ES-I3 (cell line): ENCODE measurements around the gene DNER.
"Not testable (repeated sequence)": the region's sequence is repeated elsewhere in the genome, so short reads cannot be mapped to it uniquely, and the experiment has no call there.

Source experiments
- H3K36me3 ChIP-seq: 2 replicates; pipeline ENCODE4 v1.6.1; 2013; ENCODE audit warnings: mild to moderate bottlenecking, low read length, control low read depth, moderate library complexity; ENCODE audit not compliant: insufficient read depth
- H3K4me1 ChIP-seq: 2 replicates; pipeline ENCODE4 v1.6.1; 2013; ENCODE audit warnings: mild to moderate bottlenecking, control low read depth, low read length; ENCODE audit not compliant: insufficient read depth
- H3K9ac ChIP-seq: 2 replicates; pipeline ENCODE4 v1.6.1; 2013; ENCODE audit warnings: low read depth, mild to moderate bottlenecking, low read length, moderate library complexity
- H3K9me3 ChIP-seq: 2 replicates; pipeline ENCODE4 v1.6.1; 2013; ENCODE audit warnings: mild to moderate bottlenecking, low read length, moderate library complexity; ENCODE audit not compliant: control insufficient read depth, insufficient read depth

Gene DNER

DNA sequence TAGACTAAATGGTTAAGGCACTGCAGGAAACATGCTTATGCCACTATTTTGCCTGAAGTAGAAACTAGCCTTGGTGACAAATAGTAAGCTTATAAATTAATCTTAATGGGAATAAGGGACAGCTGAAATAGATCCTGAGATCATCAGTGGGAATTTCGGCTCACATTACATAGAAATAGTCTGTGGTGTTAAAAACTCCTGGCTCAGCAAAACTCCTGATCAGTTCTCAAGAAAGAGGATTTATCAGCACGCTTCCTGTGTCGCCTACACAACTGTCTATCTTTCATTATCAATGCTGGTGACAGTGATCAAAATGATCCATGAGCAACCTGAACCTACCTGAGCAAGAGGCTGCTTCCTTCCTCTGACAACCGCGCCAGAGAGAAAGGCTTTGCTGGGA is 17.0 kb upstream of the DNER start:
- peaks cover 29% of the 10 kb centered on the region for H3K4me1 ChIP-seq
- H3K9me3 ChIP-seq, result no peaks in the 10 kb centered on the region
- no peaks in the 10 kb centered on the region for H3K36me3 ChIP-seq
- no peak overlapping the region for H3K9ac ChIP-seq

DNA sequence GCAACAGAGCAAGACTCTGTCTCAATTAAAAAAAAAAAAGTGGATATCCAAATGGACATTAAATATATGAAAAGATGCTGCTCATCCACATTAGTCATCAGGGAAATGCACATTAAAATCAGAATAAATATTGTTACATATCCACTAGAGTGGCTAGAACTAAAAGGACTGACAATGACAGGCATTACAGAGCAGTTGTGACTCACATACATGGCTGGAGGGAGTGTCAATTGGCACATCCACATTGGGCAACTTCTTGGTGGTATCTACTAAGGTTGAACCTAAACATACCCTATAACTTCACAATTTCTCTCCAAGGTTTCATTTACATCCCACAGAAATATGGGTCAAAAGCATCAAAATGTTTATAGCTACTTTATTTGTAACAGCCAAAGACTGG is 14.0 kb upstream of the DNER start:
- H3K36me3 ChIP-seq, result no peaks in the 10 kb centered on the region
- no peaks in the 10 kb centered on the region for H3K9me3 ChIP-seq
- H3K4me1 ChIP-seq, result peaks cover 15% of the 10 kb centered on the region
- H3K9ac ChIP-seq, result no peak overlapping the region

DNA sequence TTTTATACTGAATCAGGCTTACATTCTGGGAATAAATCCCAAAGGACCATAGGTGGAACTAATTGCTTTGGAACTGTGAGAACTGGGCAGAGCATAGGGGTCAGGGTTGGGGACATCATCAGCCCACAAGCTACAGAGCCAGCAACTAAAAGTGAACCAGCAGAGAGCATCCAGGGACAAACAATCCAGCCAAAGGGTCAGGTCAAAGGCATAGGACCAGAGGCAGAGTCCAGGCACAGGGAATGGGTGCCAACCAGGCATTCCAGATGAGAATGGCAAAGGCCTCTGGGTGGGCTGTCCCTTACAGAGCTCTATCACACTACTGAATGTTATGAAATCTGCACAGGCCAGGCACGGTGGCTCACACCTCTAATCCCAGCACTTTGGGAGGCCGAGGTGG is 12.3 kb upstream of the DNER start:
- Histone ChIP-seq H3K36me3 (no peaks in the 10 kb centered on the region), H3K4me1 (0 out of 2 replicates have a peak, but pooled peaks cover 6% of the 10 kb centered on the region), H3K9me3 (no peaks in the 10 kb centered on the region), H3K9ac (no peak overlapping the region)

DNA sequence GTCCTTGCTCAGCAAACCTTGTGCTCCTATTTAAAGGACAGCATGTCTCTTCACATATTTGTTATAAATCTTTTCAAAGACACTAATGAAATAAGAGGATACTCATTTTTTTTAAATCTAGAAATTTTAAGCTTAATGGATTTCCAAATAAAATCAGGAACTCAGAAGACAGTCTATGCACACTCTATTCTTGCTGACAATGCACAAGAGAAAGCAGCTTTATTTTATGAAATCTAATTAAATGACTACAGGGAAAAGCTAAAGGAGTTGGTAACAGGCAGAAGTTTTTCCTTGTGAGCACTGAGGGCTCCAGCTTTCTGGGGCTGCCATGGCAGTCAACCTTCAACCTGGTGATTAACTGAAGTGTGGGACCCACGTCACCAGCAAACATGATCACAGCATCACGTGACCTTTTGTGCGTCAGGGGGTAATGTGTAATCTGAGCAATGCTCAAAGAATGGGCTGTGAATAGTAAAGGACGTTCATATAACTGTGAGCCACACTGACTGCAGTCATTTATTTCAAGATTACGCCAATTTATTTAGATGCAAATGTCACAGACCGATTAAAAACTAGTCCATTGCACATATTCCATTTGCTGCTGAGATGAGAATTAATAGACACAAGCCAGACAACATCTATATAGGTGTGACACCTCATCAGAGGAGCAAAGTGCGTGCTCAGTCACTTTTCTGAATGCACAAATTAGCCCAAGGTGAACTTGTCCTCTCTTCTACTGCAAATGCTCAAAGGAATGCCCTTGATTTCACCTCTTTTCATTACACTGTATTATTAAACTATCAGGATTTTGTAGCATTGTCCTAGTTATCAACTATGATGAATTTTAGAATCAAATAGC is 11.6 kb upstream of the DNER start:
- Histone ChIP-seq H3K9me3 (no peaks in the 10 kb centered on the region), H3K9ac (no peak overlapping the region), H3K36me3 (no peaks in the 10 kb centered on the region), H3K4me1 (no peaks in the 10 kb centered on the region)

DNA sequence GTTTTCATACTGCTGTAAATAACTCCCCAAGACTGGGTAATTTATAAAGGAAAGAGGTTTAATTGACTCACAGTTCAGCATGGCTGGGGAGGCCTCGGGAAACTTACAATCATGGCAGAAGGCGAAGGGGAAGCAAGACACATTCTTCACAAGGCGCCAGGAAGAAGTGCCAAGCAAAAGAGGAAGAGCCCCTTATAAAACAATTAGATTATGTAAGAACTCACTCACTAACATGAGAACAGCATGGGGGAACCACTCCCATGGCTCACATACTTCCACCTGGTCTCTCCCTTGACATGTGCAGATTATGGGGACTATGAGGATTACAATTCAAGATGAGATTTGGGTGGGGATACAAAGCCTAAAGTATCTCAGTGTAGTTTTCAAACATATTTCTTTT is 8.8 kb upstream of the DNER start:
- H3K9ac ChIP-seq, H3K9me3 ChIP-seq, H3K36me3 ChIP-seq, H3K4me1 ChIP-seq: not testable (repeated sequence)

DNA sequence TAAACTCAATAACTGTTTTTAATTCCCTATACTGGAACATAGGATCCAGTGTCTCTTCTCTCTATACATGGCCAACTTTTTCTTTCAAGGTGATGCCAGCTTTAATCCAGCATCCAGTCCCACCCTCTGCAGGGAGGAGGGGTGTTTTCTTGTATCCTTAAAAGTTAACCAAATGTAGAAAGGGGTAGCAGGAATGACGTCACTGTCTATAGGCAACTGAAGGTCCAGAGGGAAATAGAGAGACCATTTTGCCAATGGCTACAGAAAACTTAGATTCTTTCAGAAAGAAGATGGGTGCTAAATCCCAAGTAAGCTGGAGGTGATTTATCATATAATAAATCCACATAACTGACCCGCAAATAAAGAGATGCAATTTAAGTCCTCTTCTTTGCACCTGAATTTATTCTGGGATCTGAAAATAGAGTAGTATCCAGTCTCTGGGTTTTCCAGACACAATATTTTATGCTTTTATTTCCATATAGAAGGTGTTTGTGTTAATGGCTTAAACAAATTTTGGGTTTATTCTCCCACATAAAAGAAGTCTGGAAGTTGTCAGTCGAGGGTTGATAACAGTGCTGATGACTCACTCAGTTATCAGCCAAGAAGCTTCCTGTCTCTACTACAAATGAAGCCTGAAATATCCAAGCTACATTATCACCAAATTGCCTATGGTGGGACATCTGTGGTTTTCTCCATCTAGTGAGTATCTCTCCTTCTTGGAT is 5.7 kb upstream of the DNER start:
- no peaks in the 10 kb centered on the region for H3K9me3 ChIP-seq
- no peak overlapping the region for H3K9ac ChIP-seq
- no peaks in the 10 kb centered on the region for H3K36me3 ChIP-seq
- peaks cover 4% of the 10 kb centered on the region; the same call in 1 of the 2 replicates for H3K4me1 ChIP-seq

DNA sequence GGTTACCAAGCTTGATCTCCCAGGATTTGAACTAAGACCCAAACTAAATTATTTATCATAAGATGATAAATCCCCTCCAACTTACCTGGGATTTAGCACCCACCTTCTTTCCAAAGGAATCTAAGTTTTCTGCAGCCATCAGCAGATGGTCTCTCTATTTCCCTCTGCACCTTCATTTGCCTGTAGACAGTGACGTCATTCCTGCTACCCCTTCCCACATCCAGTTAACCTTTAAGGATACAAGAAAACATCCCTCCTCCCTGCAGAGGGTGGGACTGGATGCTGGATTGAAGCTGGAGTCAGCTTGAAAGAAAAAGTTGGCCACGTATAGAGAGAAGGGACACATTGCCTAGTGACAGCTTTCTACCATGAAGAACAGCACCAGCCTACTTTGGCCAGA is 3.7 kb upstream of the DNER start:
- Histone ChIP-seq H3K9ac (no peak overlapping the region), H3K4me1 (peaks cover 4% of the 10 kb centered on the region; the same call in 1 of the 2 replicates), H3K36me3 (no peaks in the 10 kb centered on the region), H3K9me3 (no peaks in the 10 kb centered on the region)

DNA sequence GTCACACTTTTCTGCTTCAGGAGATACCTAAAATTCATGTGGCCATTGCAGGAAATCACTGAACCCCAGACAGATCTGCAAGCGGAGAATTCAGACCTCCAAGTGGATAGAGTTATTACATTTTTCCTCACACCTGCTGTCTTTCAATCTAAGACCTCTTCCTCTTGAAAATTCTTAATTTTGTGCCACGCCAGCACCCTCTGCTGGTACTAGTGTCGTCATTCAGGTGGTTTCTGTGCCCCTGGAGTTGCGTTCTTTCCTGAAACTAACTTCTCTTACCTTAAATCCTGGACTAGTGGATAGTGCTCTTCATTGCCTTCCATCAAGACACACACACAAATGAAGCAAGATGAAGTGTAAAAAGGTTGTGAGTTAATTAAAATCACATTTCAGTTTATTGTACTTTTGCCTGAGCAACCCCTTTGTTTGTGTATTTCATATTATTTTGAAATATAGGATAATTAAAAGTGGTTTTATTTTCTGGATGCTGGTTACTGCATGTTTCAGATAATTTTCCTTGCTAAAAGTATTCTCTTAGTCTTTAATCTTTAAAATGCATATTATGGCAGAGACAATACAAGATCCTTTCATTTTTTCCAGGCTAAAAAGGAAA is 1.6 kb upstream of the DNER start:
- Histone ChIP-seq H3K9me3 (no peaks in the 10 kb centered on the region), H3K4me1 (peaks cover 4% of the 10 kb centered on the region; the same call in 1 of the 2 replicates), H3K36me3 (no peaks in the 10 kb centered on the region), H3K9ac (no peak overlapping the region)

DNA sequence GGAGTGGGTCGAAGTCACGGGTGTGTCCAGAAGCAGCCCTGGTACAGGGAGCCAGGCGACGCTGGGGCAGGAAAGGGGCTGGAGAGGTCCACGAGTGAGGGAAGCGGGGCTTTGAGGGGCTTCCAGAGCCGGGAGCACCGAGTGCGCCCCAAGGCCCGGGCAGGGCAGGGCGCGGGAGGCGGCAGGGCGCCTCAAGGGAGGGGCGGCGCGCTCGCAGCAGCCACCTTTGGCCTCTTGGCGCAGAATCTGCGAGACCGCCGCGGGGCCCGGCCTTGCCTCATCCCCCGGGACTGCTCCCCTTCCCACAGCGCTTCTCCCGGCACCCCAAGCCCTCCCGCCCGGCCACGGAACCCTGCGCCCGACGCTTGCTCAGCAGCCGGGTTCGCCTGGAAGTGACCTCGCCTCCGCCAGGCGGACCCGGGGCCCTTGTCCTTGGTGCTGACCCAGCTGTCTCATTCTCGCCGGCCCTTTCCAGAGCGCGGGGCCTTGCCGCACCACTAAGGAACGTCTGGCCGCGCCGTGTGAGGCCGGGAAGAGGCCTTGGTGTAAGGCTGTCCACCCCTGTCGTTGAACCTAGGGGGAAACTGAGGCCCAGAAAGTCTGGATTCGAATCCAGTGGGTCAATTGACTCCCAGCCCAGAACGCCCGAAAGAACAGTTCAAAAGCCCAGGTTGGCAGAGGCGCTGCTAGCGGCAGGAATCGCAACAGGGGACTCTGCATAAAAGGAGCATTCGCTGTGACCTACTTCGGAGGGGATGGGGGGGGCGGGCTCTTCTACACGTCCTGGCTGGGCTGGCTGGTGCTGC is 584 bp upstream of the DNER start:
- H3K9ac ChIP-seq, result peak overlapping the region; percentile 53; the same call in 1 of the 2 replicates
- no peaks in the 10 kb centered on the region for H3K36me3 ChIP-seq
- H3K9me3 ChIP-seq, result no peaks in the 10 kb centered on the region
- H3K4me1 ChIP-seq, result no peaks in the 10 kb centered on the region; the same call in 1 of the 2 replicates

DNA sequence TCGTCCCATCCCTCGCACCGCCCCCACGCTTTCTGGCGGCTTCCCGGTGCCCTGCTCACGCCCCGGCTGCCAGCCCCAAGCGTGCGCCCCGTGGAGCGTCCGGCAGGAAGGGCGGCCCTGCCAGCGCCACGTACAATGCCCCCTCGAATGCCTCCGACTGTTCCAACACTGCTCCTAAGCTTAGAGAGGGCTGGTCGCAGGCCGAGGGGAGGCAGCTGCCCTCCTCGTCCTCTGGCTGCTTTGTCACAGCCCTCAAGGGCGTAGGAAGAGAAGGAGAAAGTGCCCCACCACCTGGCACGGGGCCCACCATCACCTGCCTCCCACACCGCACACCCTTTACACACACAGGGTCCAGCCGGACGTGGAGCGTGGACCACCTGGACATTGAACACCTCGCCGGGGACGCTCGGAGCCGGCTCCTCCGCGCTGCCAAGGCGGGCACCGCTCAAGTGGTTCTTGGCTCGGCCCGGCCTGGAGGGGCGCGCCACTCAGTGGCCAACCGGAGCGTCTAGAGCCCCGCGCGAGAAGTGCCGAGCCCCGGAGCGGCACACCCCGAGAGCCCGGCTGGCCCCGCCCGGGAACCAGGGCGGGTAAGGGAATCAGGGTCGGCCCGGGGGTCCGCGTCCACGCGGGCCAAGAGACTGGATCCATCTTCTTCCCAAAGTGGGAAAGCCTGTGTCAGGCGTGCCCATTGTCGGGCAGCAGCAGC is 830 bp downstream of the DNER start:
- peak overlapping the region; percentile 56 for H3K9ac ChIP-seq
- H3K4me1 ChIP-seq, result no peaks in the 10 kb centered on the region; the same call in 1 of the 2 replicates
- no peaks in the 10 kb centered on the region for H3K9me3 ChIP-seq
- no peaks in the 10 kb centered on the region for H3K36me3 ChIP-seq

DNA sequence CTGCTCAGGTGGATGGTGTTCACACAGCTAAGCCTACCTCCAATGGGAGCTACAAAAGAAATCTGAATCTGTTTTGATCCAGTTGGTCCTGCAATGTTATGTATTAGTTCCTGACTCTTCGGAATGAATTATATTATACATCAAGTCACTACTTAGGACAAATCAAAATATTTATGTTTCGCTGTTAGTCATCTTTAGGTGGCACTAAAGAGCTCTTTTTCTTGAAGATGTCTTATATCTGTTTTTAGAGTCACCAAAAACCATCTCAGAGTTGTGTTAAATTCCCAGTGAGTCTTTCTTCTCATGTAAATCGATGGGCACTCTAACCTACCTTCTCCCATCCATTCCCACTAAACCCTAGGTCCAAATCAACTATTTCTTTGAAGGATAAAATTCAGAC is 2.2 kb downstream of the DNER start:
- no peak overlapping the region for H3K9ac ChIP-seq
- H3K4me1 ChIP-seq, result no peaks in the 10 kb centered on the region; the same call in 1 of the 2 replicates

DNA sequence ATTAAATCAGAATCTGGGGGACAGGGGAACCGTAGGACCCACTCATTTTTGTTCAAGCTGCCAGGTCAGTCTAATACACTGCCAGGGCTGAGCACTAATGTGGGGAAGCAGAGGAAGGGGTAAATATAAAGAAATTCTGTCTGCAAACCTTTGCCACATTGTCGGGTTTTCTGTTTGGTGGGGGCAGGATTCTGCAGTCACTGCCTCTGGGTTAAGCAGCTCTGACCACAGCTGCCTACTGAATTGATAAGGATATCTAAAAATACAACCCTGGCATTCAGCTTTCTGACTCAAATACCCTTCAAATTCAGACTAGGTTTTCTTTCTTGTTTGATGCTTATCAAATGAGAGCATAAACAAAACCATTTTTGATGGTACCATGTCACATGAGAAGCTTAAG is 6.0 kb downstream of the DNER start:
- Histone ChIP-seq H3K9me3 (no peaks in the 10 kb centered on the region), H3K36me3 (no peaks in the 10 kb centered on the region), H3K9ac (no peak overlapping the region), H3K4me1 (no peaks in the 10 kb centered on the region)

More for the DNA sequence above, 2.2 kb downstream of the DNER start:
- Histone ChIP-seq H3K36me3 (no peaks in the 10 kb centered on the region), H3K9me3 (no peaks in the 10 kb centered on the region)

DNA sequence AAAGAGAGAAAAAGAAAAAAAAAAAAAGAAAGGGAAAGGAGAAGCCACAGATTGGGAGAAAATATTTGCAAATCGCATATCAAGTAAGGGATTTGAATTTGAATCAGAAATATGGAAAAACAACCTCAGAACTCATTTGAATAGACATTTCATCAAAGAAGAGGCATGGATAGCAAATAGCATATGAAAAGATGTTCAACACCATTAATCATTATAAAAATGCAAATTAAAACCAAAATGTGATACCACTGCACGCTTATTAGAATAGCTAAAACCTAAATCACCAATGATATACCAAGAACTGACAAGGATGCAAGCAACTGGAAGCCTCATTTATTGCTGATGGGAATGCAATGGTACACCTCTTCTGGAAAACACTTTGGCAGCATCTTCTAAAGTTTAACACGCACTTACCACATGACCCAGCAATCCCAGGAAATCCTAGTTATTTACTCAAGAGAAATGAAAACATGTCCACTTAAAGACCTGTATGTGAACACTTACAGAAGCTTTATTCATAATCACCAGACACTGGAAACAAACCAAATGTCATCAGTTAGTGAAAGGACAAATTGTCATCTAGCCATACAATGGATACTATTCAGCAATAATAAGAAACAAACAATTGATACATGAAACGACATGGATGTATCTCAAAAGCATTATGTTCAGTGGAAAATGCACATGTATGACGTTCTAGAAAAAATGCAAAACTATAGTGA is 10.3 kb downstream of the DNER start:
- no peaks in the 10 kb centered on the region for H3K4me1 ChIP-seq
- H3K36me3 ChIP-seq, result no peaks in the 10 kb centered on the region
- H3K9me3 ChIP-seq, result no peaks in the 10 kb centered on the region
- H3K9ac ChIP-seq, result no peak overlapping the region
